Hematopoietic multipotent progenitor cell treated with erythropoietin and hydrocortisone succinate and interleukin-3 and kit ligand, for 8 days (in vitro differentiated cells): ENCODE results near the gene CNFN.

Experiments used
- DNase-seq: peaks from one replicate; pipeline ENCODE4 v3.0.0-alpha.2; 2015

The CNFN gene

GRCh38 chr19:42370626-42371175, 19.4 kb downstream of the CNFN start:
- no peak for DNase-seq

- no peak for DNase-seq
Observed at GRCh38 chr19:42370068-42370520, 20.0 kb downstream of the CNFN start.

GRCh38 chr19:42369433-42370067, 20.5 kb downstream of the CNFN start:
- no peak for DNase-seq

- DNase-seq = no peak
Observed at GRCh38 chr19:42368765-42369164, 21.3 kb downstream of the CNFN start.

GRCh38 chr19:42368360-42368759, 21.7 kb downstream of the CNFN start:
- DNase-seq = no peak

GRCh38 chr19:42367929-42368328, 22.2 kb downstream of the CNFN start:
- no peak for DNase-seq

GRCh38 chr19:42366673-42367072, 23.4 kb downstream of the CNFN start:
- no peak for DNase-seq

GRCh38 chr19:42363614-42364346, 26.3 kb downstream of the CNFN start:
- DNase-seq = no peak

- DNase-seq = no peak
Observed at GRCh38 chr19:42362891-42363440, 27.1 kb downstream of the CNFN start.

- DNase-seq = no peak
Observed at GRCh38 chr19:42362342-42362741, 27.8 kb downstream of the CNFN start.

- no peak for DNase-seq
Observed at GRCh38 chr19:42361545-42361910, 28.6 kb downstream of the CNFN start.

- no peak for DNase-seq
Observed at GRCh38 chr19:42360787-42361544, 29.1 kb downstream of the CNFN start.

- no peak for DNase-seq
Observed at GRCh38 chr19:42357290-42357689, 32.8 kb downstream of the CNFN start.

- DNase-seq = no peak
Observed at GRCh38 chr19:42356686-42357085, 33.4 kb downstream of the CNFN start.

- no peak for DNase-seq
Observed at GRCh38 chr19:42355896-42356295, 34.2 kb downstream of the CNFN start.

GRCh38 chr19:42353341-42354015, 36.6 kb downstream of the CNFN start:
- no peak for DNase-seq

GRCh38 chr19:42352301-42353259, 37.5 kb downstream of the CNFN start:
- peak; percentile 7 for DNase-seq

GRCh38 chr19:42351079-42351735, 38.9 kb downstream of the CNFN start:
- no peak for DNase-seq

- no peak for DNase-seq
Observed at GRCh38 chr19:42350417-42350816, 39.7 kb downstream of the CNFN start.

- no peak for DNase-seq
Observed at GRCh38 chr19:42349378-42350107, 40.6 kb downstream of the CNFN start.
